AG09309 (cell line): Measurements from ENCODE around the gene IL1R1.

Source experiments
- DNase-seq: peaks from one replicate; pipeline ENCODE4 v3.0.0-alpha.2; 2010; ENCODE audit warnings: low read depth
- H3K4me3 ChIP-seq: 2 replicates; pipeline ENCODE4 v1.5.1; 2011; ENCODE audit warnings: mild to moderate bottlenecking, low read depth, low read length, moderate library complexity; ENCODE audit not compliant: control insufficient read depth
- CTCF ChIP-seq: IDR thresholded peaks from 2 replicates; pipeline ENCODE4 v1.5.1; 2011; ENCODE audit warnings: mild to moderate bottlenecking, low read depth, low read length, inconsistent platforms; ENCODE audit not compliant: insufficient read depth, control insufficient read depth; ENCODE audit errors: missing control alignments

IL1R1 gene

GRCh38 chr2:102112271-102112670 is 30.3 kb upstream of the IL1R1 start:
- DNase-seq = no peak
- TF ChIP-seq CTCF = no peak
- H3K4me3 ChIP-seq = no peak overlapping the region

GRCh38 chr2:102112692-102113665 is 29.6 kb upstream of the IL1R1 start:
- TF ChIP-seq CTCF = peak; percentile 5
- peak; percentile 68 for DNase-seq
- H3K4me3 ChIP-seq = no peak overlapping the region

- DNase-seq = peak; percentile 87
- TF ChIP-seq CTCF = no peak
- no peak overlapping the region for H3K4me3 ChIP-seq
Measured at GRCh38 chr2:102114290-102114721, 28.2 kb upstream of the IL1R1 start.

GRCh38 chr2:102114851-102115497 is 27.6 kb upstream of the IL1R1 start:
- no peak overlapping the region for H3K4me3 ChIP-seq
- DNase-seq = no peak
- no peak for TF ChIP-seq CTCF

- DNase-seq = peak; percentile 56
Measured at GRCh38 chr2:102116630-102117471, 25.7 kb upstream of the IL1R1 start.

More at GRCh38 chr2:102116630-102117471, 25.7 kb upstream of the IL1R1 start:
- no peak overlapping the region for H3K4me3 ChIP-seq
- TF ChIP-seq CTCF = no peak
